Stimulated activated memory B cell treated with anti-CD40 and anti-IgM and Interleukin-4, amounts not matched to agents 10 μg/mL and 1 μg/mL and 100 μg/mL, for 72 hours (primary cell): ENCODE results near the gene MAML3.
A peak's percentile ranks its signal among the peaks of the same experiment; 100 is the strongest.

Source experiments
- ATAC-seq: fragments of 150-1000 bp; cut with Tn5 transposase; 2 replicates; pipeline ENCODE4 v1.10.0; 2021
- H3K27ac Mint-ChIP-seq: one replicate; pipeline ENCODE4 v1.8.0; 2022; ENCODE audit warnings: mild to moderate bottlenecking, mixed read lengths
- H3K27me3 Mint-ChIP-seq: one replicate; pipeline ENCODE4 v1.8.0; 2022; ENCODE audit warnings: mixed read lengths
- H3K36me3 Mint-ChIP-seq: one replicate; pipeline ENCODE4 v1.8.0; 2022; ENCODE audit warnings: mixed read lengths
- H3K4me1 Mint-ChIP-seq: one replicate; pipeline ENCODE4 v1.8.0; 2022; ENCODE audit warnings: mixed read lengths
- H3K4me3 Mint-ChIP-seq: one replicate; pipeline ENCODE4 v1.8.0; 2022; ENCODE audit warnings: mild to moderate bottlenecking, moderate library complexity, mixed read lengths
- H3K9me3 Mint-ChIP-seq: one replicate; pipeline ENCODE4 v1.8.0; 2022; ENCODE audit warnings: mixed read lengths

MAML3 gene

GRCh38 chr4:139828966-139829664 lies 324.9 kb downstream of the MAML3 start:
- peaks cover 5% of the 10 kb centered on the region for H3K9me3 Mint-ChIP-seq
- ATAC-seq: no peak
- H3K36me3 Mint-ChIP-seq: no peaks in the 10 kb centered on the region
- peaks cover 37% of the 10 kb centered on the region for H3K27me3 Mint-ChIP-seq
- no peak overlapping the region for H3K27ac Mint-ChIP-seq
- H3K4me3 Mint-ChIP-seq: no peak overlapping the region
- H3K4me1 Mint-ChIP-seq: no peaks in the 10 kb centered on the region

- ATAC-seq: no peak
- Mint-ChIP-seq H3K36me3 (no peaks in the 10 kb centered on the region), H3K9me3 (peaks cover 5% of the 10 kb centered on the region), H3K4me3 (no peak overlapping the region), H3K4me1 (no peaks in the 10 kb centered on the region), H3K27me3 (peaks cover 21% of the 10 kb centered on the region), H3K27ac (no peak overlapping the region)
Observed at GRCh38 chr4:139826426-139826825, 327.6 kb downstream of the MAML3 start.

GRCh38 chr4:139825523-139826014 lies 328.4 kb downstream of the MAML3 start:
- ATAC-seq: no peak
- Mint-ChIP-seq H3K4me1 (no peaks in the 10 kb centered on the region), H3K36me3 (no peaks in the 10 kb centered on the region), H3K9me3 (peaks cover 5% of the 10 kb centered on the region), H3K27ac (no peak overlapping the region), H3K4me3 (no peak overlapping the region), H3K27me3 (peaks cover 21% of the 10 kb centered on the region)

GRCh38 chr4:139824882-139825522 lies 329.0 kb downstream of the MAML3 start:
- Mint-ChIP-seq H3K36me3 (no peaks in the 10 kb centered on the region), H3K9me3 (peaks cover 5% of the 10 kb centered on the region), H3K4me3 (no peak overlapping the region), H3K4me1 (no peaks in the 10 kb centered on the region), H3K27me3 (peaks cover 21% of the 10 kb centered on the region), H3K27ac (no peak overlapping the region)
- ATAC-seq: no peak

GRCh38 chr4:139823746-139824145 lies 330.2 kb downstream of the MAML3 start:
- Mint-ChIP-seq H3K4me1 (no peaks in the 10 kb centered on the region), H3K36me3 (no peaks in the 10 kb centered on the region), H3K27me3 (peaks cover 21% of the 10 kb centered on the region), H3K9me3 (peaks cover 2% of the 10 kb centered on the region), H3K4me3 (no peak overlapping the region), H3K27ac (no peak overlapping the region)
- no peak for ATAC-seq

- no peaks in the 10 kb centered on the region for H3K9me3 Mint-ChIP-seq
- H3K27ac Mint-ChIP-seq: no peak overlapping the region
- H3K36me3 Mint-ChIP-seq: no peaks in the 10 kb centered on the region
- no peak overlapping the region for H3K4me3 Mint-ChIP-seq
- no peak for ATAC-seq
- peaks cover 21% of the 10 kb centered on the region for H3K27me3 Mint-ChIP-seq
- no peaks in the 10 kb centered on the region for H3K4me1 Mint-ChIP-seq
Observed at GRCh38 chr4:139823345-139823744, 330.6 kb downstream of the MAML3 start.

- H3K27ac Mint-ChIP-seq: no peak overlapping the region
Observed at GRCh38 chr4:139822391-139822790, 331.6 kb downstream of the MAML3 start.

GRCh38 chr4:139819082-139819481 lies 334.9 kb downstream of the MAML3 start:
- Mint-ChIP-seq H3K27me3 (no peaks in the 10 kb centered on the region), H3K27ac (no peak overlapping the region), H3K36me3 (no peaks in the 10 kb centered on the region), H3K4me1 (no peaks in the 10 kb centered on the region), H3K4me3 (no peak overlapping the region), H3K9me3 (no peaks in the 10 kb centered on the region)
- no peak for ATAC-seq

More at GRCh38 chr4:139822391-139822790, 331.6 kb downstream of the MAML3 start:
- H3K4me1 Mint-ChIP-seq: no peaks in the 10 kb centered on the region
- no peak for ATAC-seq
- peaks cover 21% of the 10 kb centered on the region for H3K27me3 Mint-ChIP-seq
- no peaks in the 10 kb centered on the region for H3K36me3 Mint-ChIP-seq
- H3K4me3 Mint-ChIP-seq: no peak overlapping the region
- H3K9me3 Mint-ChIP-seq: no peaks in the 10 kb centered on the region

- ATAC-seq: peak; percentile 26
- no peaks in the 10 kb centered on the region for H3K4me1 Mint-ChIP-seq
- no peaks in the 10 kb centered on the region for H3K27me3 Mint-ChIP-seq
- no peaks in the 10 kb centered on the region for H3K36me3 Mint-ChIP-seq
- no peak overlapping the region for H3K4me3 Mint-ChIP-seq
- H3K27ac Mint-ChIP-seq: no peak overlapping the region
- no peaks in the 10 kb centered on the region for H3K9me3 Mint-ChIP-seq
Observed at GRCh38 chr4:139817657-139818452, 336.1 kb downstream of the MAML3 start.

- no peak overlapping the region for H3K4me3 Mint-ChIP-seq
- no peaks in the 10 kb centered on the region for H3K4me1 Mint-ChIP-seq
- H3K27ac Mint-ChIP-seq: no peak overlapping the region
- no peaks in the 10 kb centered on the region for H3K27me3 Mint-ChIP-seq
- H3K36me3 Mint-ChIP-seq: no peaks in the 10 kb centered on the region
- no peaks in the 10 kb centered on the region for H3K9me3 Mint-ChIP-seq
- no peak for ATAC-seq
Observed at GRCh38 chr4:139816856-139817255, 337.1 kb downstream of the MAML3 start.

GRCh38 chr4:139815778-139816601 lies 338.0 kb downstream of the MAML3 start:
- no peaks in the 10 kb centered on the region for H3K27me3 Mint-ChIP-seq
- H3K4me1 Mint-ChIP-seq: no peaks in the 10 kb centered on the region
- no peak for ATAC-seq
- peak overlapping the region; percentile 1 for H3K4me3 Mint-ChIP-seq
- no peak overlapping the region for H3K27ac Mint-ChIP-seq
- no peaks in the 10 kb centered on the region for H3K9me3 Mint-ChIP-seq
- H3K36me3 Mint-ChIP-seq: no peaks in the 10 kb centered on the region

GRCh38 chr4:139814323-139815015 lies 339.5 kb downstream of the MAML3 start:
- no peaks in the 10 kb centered on the region for H3K9me3 Mint-ChIP-seq
- no peak overlapping the region for H3K27ac Mint-ChIP-seq
- no peak overlapping the region for H3K4me3 Mint-ChIP-seq
- no peaks in the 10 kb centered on the region for H3K4me1 Mint-ChIP-seq
- ATAC-seq: no peak
- H3K36me3 Mint-ChIP-seq: no peaks in the 10 kb centered on the region
- peaks cover 5% of the 10 kb centered on the region for H3K27me3 Mint-ChIP-seq

- no peaks in the 10 kb centered on the region for H3K4me1 Mint-ChIP-seq
- H3K4me3 Mint-ChIP-seq: no peak overlapping the region
- peaks cover 11% of the 10 kb centered on the region for H3K27me3 Mint-ChIP-seq
- no peaks in the 10 kb centered on the region for H3K9me3 Mint-ChIP-seq
- ATAC-seq: no peak
- H3K36me3 Mint-ChIP-seq: no peaks in the 10 kb centered on the region
- no peak overlapping the region for H3K27ac Mint-ChIP-seq
Observed at GRCh38 chr4:139813881-139814280, 340.1 kb downstream of the MAML3 start.

- H3K9me3 Mint-ChIP-seq: no peaks in the 10 kb centered on the region
- no peak overlapping the region for H3K27ac Mint-ChIP-seq
- H3K4me1 Mint-ChIP-seq: no peaks in the 10 kb centered on the region
- ATAC-seq: no peak
- H3K4me3 Mint-ChIP-seq: no peak overlapping the region
- peaks cover 29% of the 10 kb centered on the region for H3K27me3 Mint-ChIP-seq
- no peaks in the 10 kb centered on the region for H3K36me3 Mint-ChIP-seq
Observed at GRCh38 chr4:139810710-139811109, 343.3 kb downstream of the MAML3 start.
